GM21717 (cell line): Measurements from ENCODE around the gene DACH2.
"Not testable (repeated sequence)": the region's sequence is repeated elsewhere in the genome, so short reads cannot be mapped to it uniquely, and the experiment has no call there.

Source experiments
- ATAC-seq: cut with Tn5 transposase; IDR thresholded peaks from one replicate; pipeline ENCODE4 v1.9.1; 2021; ENCODE audit warnings: mild to moderate bottlenecking, moderate library complexity; ENCODE audit not compliant: unreplicated experiment

The DACH2 gene

DNA sequence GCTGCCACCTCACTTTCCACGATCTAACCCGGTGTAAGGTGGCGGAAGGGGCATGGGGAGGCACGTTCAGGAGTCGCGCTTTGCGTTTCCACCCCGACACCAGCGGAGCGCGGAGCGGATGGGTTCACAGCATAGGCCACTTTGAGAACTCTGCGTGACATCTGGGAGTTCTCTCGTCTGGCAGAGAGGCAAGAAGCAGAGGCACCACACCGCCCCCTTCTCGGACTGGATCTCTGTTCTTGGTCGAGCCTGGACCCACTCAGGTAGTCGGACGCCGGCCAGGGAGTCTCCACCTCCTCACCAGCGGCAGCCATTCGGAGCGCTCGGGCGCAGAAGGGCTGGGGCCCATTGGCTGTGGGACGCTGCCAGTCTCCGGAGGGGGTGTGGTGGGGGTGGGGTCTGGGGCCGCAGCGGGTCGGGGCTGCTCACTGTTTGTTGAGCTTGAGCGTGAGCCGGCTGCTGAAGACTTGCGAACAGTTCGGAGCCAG, at the start of gene DACH2:
Gene DACH2, plus strand, starts transcription at position 428 of the 488 bp plus-strand sequence.
- ATAC-seq = peak; percentile 98

DNA sequence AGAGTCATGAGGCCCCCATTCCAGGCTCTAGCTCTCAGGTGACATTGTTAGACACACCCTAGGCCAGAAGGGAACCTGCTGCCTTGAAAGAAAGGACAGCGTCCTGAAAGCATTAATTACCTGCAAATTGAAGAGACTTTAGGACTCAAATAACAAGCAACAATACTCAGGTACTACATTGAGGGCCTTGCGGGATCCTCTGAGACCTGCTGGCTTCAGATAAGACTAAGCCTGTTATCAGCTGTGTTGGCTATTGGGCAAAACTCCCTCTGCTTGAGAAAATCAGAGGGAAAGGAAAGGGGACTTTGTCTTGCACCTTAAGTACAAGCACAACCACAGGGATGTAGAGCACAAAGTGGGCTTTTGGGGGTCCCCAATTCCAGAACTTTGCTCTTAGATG, 45.9 kb upstream of the DACH2 start:
- ATAC-seq = no peak

DNA sequence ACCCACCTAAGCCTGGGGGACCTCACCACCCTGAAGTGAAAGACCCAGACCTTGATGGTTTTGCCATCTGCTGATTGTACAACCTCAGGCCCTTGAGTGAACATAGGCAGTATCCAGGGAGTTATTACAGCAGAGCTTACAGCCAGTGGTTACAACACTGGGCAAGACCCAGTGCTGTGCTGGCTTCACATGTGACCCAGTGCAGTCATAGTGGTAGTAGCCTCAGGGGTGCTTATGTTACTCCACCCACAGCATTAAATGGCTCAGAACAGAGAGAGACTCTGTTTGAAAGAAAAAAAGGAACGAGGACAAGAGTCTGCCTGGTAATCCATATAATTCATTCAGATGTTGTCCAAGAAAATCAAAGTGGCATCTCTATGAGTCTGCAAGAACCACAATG, 45.2 kb upstream of the DACH2 start:
- ATAC-seq = no peak

DNA sequence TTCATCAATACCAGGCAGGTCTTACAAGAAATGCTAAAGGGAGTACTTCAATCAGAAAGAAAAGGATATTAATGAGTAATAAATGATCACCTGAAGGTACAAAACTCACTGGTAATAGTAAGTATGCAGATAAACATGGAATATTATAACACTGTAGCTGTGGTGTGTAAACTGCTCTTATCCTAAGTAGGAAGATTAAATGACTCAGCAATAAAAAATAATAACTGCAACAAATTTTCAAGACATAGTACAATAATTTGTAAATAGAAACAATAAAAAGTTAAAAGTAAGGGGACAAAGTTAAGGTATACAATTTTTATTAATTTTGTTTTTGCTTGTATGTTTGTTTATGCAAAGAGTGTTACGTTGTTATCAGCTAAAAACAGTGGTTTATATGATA, 43.7 kb upstream of the DACH2 start:
- no peak for ATAC-seq

DNA sequence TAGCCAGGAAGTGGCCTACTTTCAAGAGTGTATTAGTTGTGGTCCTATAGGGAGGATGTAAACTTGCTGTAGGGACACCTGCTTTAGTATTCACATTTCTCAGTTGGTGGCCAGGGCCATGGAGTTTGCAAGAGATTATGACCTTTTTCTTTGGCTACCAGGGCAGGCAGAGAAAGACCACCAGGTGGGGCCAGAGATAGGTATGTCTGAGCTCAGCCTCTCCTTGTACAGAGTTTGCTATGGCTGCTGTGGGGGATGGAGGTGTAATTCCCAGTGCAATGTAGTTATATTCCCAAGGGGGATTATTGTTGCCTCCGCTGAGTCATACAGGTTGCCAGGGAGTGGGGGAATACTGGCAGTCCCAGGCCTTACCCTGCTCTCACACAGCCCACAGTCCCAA, 26.3 kb upstream of the DACH2 start:
- no peak for ATAC-seq

DNA sequence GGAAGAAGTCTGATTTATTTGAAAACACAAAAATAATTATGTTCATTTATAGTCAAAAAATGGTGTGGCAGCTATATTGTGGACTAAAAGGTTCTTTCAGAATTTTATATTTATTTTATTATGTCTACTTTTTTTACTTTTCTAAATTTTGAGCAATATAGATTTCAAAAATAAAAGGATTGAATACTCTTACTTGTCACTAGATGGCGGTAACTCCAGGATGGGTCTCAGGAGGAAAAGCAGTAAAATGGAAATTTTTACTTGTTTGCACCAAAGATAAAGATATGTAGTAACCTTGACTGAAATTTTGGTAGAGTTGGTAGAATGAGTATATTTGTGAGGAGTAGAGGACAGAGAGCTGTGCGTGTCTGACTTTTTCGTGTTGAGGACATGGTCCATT, 14.5 kb upstream of the DACH2 start:
- ATAC-seq = no peak

DNA sequence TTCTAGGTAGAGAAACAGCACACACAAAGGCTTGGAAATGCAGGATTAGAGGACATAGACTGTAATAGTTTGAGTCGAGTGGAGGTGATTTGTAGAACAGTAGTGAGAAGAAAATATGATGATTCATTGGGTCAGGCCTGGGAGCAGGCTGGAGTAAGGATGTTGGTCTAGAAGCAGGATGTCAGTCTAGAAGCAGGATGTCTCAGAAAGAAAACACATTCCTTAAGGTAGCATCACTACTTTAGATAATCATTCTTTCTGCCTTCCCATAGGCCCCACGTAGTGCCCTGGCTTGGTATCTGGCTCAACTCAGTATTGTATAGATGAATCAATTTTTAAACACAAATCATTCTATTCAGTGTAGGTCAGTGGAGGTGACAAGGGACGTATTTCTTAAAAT, 11.2 kb upstream of the DACH2 start:
- no peak for ATAC-seq

DNA sequence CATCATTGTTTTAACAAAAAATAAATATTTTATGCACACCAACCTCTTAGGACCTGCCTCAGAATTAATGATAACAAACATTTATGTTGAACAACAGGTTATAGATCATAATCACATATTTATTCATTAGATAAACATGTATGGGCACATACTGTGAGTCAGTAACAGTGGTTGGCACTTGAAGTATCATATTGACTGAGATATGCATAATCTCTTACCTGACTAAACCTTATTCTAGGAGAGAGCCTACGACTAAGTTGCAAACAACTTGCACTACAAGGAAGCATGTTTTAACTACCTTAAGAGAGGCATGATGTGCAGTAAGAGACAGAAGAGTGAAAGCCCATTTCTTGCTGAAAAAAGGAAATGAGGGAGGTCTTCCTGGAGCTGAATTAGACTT, 6.5 kb upstream of the DACH2 start:
- no peak for ATAC-seq

DNA sequence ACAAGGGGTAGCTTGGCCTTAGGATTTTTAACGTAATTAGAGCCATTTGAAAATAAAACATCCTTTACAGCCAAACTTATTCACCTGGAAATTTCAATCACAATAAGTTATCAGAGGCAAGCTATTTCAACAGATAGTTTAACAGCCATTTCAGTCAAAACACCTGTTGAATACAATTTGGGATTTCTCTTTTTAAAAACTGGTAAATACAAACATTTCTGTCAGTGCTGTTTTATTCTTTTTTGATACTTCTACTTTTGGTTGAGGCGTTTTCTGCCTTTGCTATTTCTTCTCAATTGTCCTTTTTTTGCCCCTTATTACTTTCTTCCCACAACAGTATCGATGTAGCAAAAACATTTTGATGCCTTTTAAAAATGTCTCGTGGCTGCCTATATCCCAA, 2.1 kb upstream of the DACH2 start:
- no peak for ATAC-seq

DNA sequence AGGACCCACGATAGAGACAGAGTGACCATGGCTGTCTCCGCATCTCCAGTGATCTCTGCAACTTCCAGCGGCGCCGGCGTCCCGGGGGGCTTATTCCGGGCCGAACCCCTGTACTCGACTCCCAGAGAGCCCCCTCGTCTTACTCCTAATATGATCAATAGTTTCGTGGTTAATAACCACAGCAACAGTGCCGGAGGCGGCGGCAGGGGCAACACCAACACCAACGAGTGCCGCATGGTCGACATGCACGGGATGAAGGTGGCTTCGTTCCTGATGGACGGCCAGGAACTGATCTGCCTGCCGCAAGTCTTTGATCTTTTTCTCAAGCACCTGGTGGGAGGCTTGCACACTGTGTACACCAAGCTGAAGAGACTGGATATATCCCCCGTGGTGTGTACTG, 343 bp downstream of the DACH2 start:
- no peak for ATAC-seq

DNA sequence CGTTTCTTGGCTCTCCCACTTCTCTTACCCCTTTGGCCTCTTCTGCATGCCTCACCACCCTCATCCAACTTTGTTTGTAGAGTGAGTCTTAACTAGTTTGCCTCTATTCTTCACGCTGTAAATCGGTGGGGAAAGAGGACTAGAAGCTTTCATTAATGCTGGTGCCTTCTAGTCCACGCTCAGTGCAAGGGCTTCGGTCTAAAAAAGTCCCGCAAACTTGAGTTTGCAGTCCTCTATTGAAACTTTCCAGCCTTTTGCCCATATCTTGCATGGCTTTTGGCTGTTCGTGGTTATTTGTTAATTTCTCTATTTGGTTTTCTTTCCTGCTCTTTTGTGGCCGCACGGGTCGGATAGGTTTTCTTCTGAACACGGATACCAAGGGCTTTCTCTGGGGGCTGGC, 868 bp downstream of the DACH2 start:
- no peak for ATAC-seq

DNA sequence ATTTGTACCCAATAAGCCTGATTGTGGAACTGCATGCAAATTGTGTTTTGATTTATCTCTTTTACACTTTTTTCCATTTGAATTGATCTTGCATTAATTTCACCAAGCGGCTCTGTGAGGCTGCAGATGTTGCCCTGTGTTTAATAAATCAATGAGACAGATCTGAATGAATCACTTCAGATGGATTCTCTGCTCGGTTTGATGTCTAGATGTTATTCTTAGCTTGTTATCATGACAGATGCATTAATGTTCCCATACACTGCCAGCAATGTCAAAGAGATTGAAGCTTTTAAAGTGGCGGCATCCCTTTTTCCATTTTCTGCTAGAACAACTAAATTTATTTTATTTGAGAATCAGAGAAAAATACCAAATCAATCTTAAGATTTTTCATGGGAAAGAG, 6.3 kb downstream of the DACH2 start:
- ATAC-seq = no peak

DNA sequence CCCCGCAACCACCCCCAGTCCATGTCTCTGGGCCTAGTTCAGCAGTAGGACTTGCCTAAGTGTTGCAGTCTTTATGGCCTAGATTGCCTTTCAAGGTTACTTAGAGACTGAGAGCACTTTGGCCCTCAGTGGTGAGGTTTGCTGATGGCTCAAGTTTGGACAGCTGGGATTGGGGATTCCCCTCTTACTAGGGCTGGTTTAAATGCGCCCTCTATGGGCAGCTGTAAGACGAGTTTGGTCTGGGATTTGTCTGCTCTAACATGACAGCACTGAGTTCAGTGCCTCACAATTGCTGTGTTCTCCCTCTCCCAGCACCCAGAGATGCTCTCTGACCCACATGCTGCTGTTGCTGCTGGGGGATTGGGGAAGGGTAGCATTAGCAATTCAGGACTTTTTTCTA, 23.1 kb downstream of the DACH2 start:
- ATAC-seq = peak; percentile 75

DNA sequence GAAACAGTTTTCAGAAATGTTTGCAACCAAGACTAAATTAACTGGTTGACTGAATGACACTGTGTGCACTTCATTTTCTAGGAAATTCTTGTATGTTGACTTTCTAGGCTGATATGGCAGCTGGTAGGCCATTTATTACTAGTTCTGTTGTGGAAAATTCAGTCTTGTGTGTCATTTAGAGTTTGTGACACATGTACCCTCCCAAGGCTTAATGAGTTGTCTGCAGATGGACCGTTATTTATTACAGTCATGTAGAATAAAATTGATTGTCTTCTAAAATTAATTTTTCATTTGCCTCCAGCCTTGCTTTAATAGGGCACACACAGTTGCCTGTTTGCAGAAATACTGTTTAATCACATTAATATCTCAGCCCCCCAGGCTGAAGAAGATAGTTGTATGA, 30.7 kb downstream of the DACH2 start:
- ATAC-seq = no peak

DNA sequence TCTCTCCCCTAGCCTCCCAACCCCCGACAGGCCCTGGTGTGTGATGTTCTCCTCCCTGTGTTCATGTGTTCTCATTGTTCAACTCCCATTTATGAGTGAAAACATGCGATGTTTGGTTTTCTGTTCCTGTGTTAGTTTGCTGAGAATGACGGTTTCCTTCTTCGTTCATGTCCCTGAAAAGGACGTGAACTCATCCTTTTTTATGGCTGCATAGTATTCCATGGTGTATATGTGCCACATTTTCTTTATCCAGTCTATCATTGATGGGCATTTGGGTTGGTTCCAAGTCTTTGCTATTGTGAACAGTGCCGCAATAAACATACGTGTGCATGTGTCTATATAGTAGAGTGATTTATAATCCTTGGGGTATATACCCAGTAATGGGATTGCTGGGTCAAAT, 33.1 kb downstream of the DACH2 start:
- not testable (repeated sequence) for ATAC-seq

DNA sequence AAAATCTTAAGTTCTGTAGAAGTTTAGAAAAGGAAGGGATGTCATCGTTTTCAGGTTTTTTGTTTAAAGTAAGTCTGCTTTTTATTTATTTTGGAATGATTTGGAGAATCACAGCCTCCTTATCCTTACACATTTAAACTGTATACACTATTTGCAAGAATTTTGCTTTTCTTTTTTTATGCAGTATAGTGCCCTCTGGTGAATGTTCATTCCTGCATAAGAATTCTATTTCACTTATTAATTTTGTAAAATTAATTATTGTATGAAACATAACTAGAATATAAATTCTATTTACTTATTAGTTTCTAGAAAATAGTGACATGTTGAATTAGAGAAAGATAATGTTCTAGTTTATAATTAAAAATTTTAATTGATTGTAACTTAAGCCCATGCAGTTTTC, 44.6 kb downstream of the DACH2 start:
- ATAC-seq = no peak

DNA sequence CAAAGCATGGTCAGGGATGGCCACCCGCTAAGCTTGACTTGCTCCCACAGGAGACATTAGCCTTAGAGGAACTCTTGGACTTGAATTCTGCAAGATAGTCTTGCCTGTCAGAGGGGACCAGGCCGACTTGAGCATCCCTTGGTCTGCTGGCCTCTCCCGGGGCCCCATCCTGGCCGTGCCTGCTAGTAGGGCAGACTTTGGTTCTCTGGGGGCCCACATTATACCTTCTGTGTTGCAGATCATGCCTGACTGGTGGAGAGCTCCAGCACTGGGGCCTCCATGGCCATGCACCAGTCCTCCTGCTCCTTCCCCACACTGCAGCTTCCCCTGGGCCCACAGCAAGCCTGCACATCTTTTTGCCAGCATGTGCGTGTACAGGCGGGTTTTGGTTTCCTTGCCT, 46.5 kb downstream of the DACH2 start:
- ATAC-seq = no peak

DNA sequence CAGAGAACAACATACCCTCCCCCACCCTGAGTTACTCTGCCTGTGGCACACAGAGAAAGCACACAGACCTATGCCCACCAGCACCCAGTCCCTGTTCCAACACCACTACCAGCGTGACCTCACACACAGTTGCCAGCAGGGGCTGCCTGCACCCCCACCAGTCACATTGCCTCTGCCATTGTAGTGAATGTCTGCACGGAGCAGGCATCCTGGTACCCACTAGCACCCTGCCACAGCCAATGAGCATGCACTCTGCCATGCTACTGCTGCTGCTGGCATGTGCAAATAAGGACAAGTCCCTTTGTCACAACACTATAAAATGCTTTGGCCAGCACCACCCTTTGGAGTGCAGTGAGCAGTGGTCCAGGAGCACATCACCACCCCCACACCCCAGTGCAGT, 47.1 kb downstream of the DACH2 start:
- no peak for ATAC-seq

DNA sequence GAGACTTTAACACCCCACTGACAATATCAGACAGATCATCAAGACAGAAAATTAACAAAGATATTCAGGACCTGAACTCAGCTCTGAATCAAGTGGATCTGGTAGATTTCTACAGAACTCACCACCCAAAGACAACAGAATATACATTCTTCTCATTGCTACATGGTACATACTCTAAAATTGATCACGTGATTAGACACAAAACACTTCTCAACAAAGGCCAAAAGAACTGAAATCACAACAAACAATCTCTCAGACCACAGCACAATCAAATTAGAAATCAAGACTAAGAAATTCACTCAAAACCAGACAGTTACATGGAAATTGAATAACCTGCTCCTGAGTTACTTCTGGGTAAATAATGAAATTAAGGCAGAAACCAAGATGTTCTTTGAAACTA, 49.6 kb downstream of the DACH2 start:
- ATAC-seq = no peak

DNA sequence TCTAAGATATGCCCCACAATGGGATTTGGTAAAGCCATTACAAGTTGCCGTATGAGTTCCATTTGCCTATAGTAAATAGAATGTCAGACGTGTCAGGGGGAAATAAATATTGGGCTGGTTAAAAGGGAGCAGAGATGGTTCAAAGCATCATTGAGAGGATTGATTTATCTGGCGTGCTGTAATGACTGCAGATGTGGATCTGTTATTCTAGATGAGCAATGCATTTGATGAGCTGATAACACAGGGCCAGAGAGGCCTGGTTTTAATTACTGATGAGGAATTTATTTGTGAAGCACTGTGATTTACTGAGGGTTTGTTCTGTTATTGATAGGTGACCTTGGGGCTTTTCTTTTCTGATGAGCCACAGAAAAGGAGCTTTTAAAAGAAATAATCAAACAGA, 62.5 kb downstream of the DACH2 start:
- ATAC-seq = no peak

DNA sequence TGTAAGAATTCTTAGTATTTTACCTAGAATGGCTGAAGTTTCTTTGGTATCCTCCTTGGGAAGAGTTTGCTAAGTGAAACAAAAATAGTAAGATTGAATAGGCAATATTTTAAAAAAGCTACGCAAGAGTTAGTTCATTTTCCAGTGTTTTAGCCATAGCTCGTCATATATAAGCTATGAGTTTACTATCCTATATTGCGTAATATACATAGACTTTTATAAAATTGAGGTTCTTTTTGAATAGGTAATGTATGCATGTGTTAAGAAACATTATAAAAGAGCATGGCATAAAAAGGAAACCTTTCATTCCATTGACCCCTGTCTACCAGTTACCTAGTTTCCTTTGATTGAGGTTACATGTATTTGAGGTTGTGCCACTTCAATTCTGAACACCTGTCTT, 67.0 kb downstream of the DACH2 start:
- no peak for ATAC-seq

DNA sequence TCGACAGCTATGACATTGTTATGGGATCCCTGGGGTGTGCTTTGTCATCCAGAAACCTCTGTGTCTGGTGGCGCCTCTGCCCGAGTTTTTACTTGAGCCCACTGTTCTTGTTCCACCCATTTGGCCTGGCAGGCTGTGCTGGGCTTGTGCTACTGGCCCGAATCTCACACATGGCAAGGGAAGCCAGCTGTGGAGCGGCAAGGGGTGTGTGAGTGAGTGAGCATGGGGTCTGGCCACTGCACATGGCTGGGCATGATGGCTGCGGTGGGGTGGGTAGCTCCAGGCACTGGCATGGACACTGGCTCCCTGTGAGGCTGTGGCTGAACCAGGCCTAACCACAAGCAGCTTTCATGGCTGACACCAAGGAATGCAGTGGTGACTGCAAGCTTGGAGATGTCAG, 89.2 kb downstream of the DACH2 start:
- no peak for ATAC-seq

DNA sequence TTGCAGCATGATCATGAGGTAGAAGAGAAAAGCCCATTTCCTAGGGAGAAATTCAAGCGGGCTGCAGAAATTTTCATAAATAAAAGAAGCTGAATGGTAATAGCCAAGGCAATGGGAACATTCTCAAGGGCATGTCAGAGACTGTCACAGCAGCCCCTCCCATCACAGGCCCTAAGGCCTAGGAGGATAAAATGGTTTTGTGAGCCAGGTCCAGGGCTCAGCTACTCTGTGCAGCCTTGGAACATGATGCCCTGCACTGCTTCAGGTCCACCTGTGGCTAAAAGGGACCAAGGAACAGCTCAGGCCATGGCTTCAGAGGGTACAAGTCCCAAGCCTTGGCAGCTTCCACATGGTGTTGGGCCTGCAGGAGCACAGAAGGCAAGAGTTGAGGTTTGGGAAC, 93.3 kb downstream of the DACH2 start:
- no peak for ATAC-seq

DNA sequence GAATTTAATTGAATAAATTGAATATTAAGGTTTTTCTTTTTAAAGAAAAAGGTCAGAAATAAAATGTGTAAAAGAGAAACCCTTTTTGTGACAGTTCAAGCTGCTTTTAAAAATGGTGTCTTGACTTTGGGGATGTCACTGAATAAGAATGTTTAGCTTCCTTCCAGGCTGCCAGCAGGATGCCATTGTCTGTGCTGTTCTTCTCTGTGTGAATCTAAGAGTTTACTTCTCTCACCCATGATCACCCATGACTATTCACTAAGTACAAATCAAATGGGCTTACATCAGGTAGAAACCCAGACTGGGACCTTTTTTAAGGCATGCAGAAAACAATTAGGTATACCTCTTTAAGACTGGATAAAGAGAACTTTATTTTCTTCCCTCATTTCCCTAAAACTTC, 115.3 kb downstream of the DACH2 start:
- no peak for ATAC-seq
